Sciatic nerve (tissue), 2 donors: ENCODE results near the gene NOL4L. TPM values are rescaled to one million over a fixed set of nuclear protein-coding genes. Genes with fewer than 3 reads are reported as not detected.

Experiments
- ATAC-seq: fragments of 200-7000 bp; cut with Tn5 transposase; one replicate; pipeline ENCODE4 v1.9.1; 2020; ENCODE audit warnings: mild to moderate bottlenecking, moderate library complexity
- DNase-seq: peaks from one replicate; pipeline ENCODE4 v3.0.0-alpha.2; 2020; ENCODE audit warnings: low spot score
- intact Hi-C: fragments of 100-400 bp; cut with DNase I; formaldehyde crosslinking; loops from one replicate; pipeline ENCODE4 v1.14.2; 2022
- total RNA-seq: library from RNA; stranded (reverse); fragmentation: NEBNext Ultra II Directional; extraction: Animal tissue kit (Norgen Biotek cat#: 25700); gene quantifications from one replicate; pipeline ENCODE4 v1.2.1, GENCODE V29; 2021
- donor health status: DM: no; HTN: no; CAD: no.
- donor health status: DM: no; HTN: no; CAD: no.

NOL4L gene
- total RNA-seq, 1 donor from 2014 or later = 39.4 TPM

DNA sequence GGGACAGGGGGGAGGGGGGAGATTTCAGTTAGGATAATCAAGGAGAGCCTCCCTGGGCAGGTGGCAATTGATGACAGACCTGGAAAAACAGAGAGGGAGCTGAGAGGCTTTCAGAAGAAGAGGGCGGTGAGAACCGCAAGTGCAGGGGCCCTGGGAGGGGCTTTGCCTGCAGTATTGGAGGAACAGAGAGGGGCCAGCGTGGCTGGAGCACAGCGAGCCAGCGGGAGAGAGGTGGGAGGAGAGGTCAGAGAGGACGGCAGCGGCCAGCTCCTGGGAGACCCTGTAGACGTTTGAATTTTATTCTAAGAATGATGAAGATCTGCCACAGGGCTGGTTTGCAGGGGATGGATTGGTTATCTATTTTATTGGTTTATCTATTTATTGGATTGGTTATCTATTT is 34.5 kb upstream of the NOL4L start:
- ATAC-seq (no peak), DNase-seq (no peak)
- intact Hi-C loops = no loop called here

GRCh38 chr20:32614772-32615171 is 29.6 kb upstream of the NOL4L start:
- ATAC-seq (no peak), DNase-seq (no peak)
- intact Hi-C loops = no loop called here

DNA sequence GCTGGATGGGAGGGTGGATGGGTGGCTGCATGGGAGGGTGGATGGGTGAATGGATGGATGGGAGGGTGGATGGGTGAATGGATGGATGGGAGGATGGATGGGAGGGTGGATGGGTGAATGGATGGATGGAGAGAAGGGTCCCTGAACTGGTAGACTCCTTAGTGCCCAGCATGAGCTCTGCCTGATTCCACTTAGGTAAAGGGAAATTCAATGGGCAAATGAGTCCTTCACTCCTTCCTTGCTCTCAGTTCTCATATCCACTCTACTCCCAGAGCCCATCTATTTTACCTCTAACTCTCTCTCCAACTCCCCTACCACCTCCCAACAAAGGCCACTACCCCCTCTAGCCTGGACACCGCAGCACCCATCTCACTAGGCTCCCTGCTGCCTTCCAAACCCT is 29.2 kb upstream of the NOL4L start:
- intact Hi-C loops = no loop called here
- no peak for DNase-seq
- no peak for ATAC-seq

DNA sequence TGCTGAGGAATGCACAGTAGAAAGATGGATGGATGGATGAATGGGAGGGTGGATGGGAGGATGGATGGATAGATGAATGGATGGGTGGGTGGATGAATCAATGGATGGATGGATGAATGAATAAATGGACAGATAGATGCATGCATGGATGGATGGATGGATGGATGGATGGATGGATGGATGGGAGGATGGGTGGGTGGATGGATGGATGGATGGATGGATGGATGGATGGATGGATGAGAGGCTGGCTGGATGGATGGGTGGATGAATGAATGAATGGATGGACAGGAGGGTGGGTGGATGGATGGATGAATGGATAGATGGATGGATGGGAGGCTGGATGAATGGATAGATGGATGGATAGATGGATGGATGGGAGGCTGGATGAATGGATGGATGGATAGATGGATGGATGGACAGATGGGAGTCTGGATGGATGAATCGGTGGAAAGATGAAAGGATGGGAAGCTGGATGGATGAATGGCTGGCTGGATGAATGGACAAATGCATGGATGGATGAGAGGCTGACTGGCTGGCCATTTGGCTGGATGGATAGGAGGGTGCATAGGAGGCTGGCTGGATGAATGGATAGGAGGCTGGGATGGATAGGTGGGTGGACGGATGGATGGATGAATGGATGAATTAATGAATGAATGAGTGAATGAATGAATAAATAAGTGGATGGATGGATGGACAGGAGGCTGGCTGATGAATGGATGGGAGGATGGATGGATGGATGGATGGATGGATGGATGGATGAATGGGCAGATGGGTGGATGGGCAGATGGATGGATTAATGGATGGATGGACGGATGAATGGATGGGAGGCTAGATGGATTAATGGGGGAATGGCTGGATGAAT is 28.3 kb upstream of the NOL4L start:
- DNase-seq = no peak

GRCh38 chr20:32612351-32613191 is 27.4 kb upstream of the NOL4L start:
- DNase-seq (no peak), ATAC-seq (no peak)
- intact Hi-C loops = no loop called here

More for the DNA sequence above, 28.3 kb upstream of the NOL4L start:
- intact Hi-C loops = no loop called here
- ATAC-seq = no peak

- intact Hi-C loops = no loop called here
- DNase-seq (no peak), ATAC-seq (no peak)
Observed at GRCh38 chr20:32611868-32612267, 26.7 kb upstream of the NOL4L start.

GRCh38 chr20:32611286-32611685 is 26.2 kb upstream of the NOL4L start:
- intact Hi-C loops = no loop called here
- DNase-seq (no peak), ATAC-seq (no peak)

GRCh38 chr20:32610472-32611218 is 25.5 kb upstream of the NOL4L start:
- intact Hi-C loops = no loop called here
- ATAC-seq (no peak), DNase-seq (no peak)

DNA sequence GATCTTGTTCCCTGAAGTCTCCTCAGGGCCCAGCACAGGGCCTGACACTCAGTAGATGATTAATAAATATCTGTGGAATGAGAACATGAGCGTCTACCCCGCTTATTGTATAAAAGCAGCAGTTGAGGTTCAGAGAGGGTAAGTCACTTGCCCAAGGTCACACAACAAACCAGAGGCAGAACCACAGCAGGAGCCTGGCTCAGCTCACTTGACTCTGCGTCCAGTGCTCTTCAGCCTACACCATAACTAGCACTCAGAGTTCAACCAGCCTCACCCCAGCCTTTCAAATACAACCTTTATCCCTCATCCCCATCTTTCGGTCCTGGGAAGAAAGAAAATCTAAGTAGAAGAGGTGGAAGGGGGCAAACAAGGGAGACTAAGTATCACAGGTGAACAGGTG is 24.9 kb upstream of the NOL4L start:
- no peak for DNase-seq
- intact Hi-C loops = no loop called here
- ATAC-seq = no peak

- intact Hi-C loops = no loop called here
- DNase-seq (no peak), ATAC-seq (no peak)
Observed at GRCh38 chr20:32609111-32609773, 24.1 kb upstream of the NOL4L start.

DNA sequence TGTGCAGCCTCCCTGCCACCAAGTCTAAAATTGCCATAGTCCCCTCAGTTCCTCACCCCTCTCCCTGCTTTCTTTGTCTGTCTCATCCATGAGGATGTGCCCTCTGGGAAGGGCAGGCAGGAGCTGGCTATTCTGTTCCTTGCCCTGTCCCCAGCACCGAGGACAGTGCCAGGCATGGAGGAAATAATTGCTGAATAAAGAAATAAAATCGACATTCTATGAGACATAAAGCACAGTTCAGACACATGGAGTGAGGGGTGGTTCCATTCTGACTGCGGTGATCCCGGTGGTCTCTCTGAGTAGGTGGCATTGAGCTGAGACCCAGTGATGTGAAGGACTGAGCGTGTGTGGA is 23.5 kb upstream of the NOL4L start:
- ATAC-seq (no peak), DNase-seq (no peak)
- intact Hi-C loops = no loop called here

DNA sequence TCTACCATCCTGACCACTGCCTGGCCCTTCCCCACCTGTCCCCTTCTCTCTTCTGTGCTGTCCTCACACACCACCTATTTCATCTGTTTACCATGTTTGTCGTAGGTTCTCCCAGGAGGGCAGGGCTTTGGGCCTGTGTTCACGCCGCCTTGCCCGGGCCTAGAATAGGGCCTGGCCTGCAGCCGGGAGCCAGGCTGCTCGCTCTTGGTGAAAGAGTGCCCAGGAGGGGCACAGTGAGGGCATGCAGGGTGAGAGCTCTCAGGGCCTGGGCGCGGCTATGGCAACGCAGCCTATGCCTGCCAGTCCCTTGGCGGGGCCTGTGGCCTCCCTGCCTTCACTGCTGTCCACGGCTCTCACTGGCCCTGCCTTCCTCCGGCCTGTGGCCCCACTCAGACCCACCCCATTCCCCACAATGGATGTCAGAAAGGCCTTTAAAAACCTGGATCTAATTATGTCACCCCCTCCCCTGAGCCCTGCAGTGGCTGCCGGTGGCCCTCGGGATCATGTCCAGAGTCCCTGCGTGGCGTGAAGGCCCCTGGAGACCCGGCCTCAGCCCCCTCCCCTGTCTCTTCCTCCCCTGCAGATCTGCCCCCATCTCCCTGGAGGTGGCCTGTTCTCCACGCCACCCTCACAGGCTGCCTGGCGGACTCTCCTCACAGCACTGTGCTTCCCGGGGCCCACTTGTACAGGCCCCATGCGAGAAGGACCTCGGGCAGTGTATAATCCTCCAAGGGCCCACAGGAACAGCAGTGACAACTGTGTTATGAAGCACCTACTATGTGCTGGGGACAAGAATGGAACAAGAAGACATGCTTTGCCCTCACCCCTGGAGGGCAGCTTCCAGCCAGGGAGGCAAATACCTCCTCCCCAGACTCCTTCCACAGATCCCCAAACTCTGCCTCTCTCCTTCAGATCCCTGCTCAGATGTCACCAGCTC is 22.9 kb upstream of the NOL4L start:
- DNase-seq = no peak
- intact Hi-C loops = no loop called here
- ATAC-seq = no peak

DNA sequence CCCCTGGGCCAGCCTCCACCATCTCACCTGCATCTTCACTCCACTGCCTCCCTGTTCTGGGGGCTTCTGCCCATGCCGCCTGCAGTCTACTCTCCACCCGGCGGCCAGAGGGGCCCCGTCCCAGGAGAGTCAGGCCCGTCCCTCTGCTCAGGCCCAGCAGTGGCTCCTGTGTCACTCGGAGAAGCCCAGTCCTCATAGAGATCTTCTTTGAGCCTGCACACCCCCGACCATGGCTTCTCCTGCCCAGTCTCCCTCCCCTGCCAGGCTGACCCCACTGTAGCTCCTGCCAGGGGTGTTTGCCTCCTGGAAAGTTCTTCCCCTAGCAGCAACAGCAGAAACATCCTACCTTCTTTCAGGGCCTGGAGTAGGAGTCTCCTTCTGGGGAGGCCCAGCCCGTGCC is 22.2 kb upstream of the NOL4L start:
- ATAC-seq (no peak), DNase-seq (no peak)
- intact Hi-C loops = no loop called here

GRCh38 chr20:32606790-32607189 is 21.7 kb upstream of the NOL4L start:
- ATAC-seq (no peak), DNase-seq (no peak)
- intact Hi-C loops = no loop called here

GRCh38 chr20:32606107-32606506 is 21.0 kb upstream of the NOL4L start:
- ATAC-seq (no peak), DNase-seq (no peak)
- intact Hi-C loops = no loop called here

DNA sequence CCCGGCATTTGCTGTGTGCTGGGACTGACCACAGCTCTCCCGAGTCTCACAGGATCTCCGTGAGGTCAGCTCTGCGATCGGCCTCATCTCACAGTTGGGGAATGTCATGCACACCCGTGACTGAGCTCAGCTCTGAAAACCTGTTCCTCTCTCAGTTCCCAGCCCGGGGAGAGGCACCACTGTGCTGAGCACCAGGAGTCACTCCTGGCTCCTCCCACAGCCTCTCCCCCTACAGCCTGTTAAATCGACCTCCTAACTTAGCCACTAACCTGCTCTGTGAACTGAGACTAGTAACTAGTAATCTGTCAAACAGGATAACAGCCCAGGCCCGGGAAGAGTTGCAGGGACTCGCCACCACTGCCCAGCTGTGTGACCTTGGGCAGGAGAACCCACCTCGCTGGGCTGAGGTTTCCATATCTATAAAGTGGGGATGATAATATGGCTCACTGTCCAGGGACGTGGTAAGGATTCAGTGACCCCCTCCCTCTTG is 20.1 kb upstream of the NOL4L start:
- no peak for DNase-seq
- peak; percentile 66 for ATAC-seq

GRCh38 chr20:32603046-32603726 is 18.1 kb upstream of the NOL4L start:
- intact Hi-C loops = no loop called here
- DNase-seq (no peak), ATAC-seq (peak; percentile 64)

More for the DNA sequence above, 20.1 kb upstream of the NOL4L start:
- intact Hi-C loops = no loop called here
